Mesendoderm (in vitro differentiated cells): ENCODE data around the gene GLG1.
"Not testable (repeated sequence)": the region's sequence is repeated elsewhere in the genome, so short reads cannot be mapped to it uniquely, and the experiment has no call there.

Experiments
- DNase-seq: peaks from one replicate; pipeline ENCODE4 v3.0.0; 2013
- H2AK5ac ChIP-seq: 2 replicates; pipeline ENCODE4 v1.6.1; 2013; ENCODE audit warnings: low read length, inconsistent platforms
- H2BK120ac ChIP-seq: 2 replicates; pipeline ENCODE4 v1.6.1; 2013; ENCODE audit warnings: low read depth, mild to moderate bottlenecking, low read length, moderate library complexity, mixed read lengths
- H2BK15ac ChIP-seq: replicated peaks from 2 replicates; pipeline ENCODE4 v1.6.1; 2013; ENCODE audit warnings: low read depth, mild to moderate bottlenecking, moderate library complexity
- H2BK5ac ChIP-seq: 2 replicates; pipeline ENCODE4 v1.6.1; 2013; ENCODE audit warnings: low read length, inconsistent platforms
- H3K18ac ChIP-seq: 2 replicates; pipeline ENCODE4 v1.6.1; 2013; ENCODE audit warnings: mild to moderate bottlenecking, low read length, mixed read lengths
- H3K23ac ChIP-seq: one replicate; pipeline ENCODE4 v1.6.1; 2013; ENCODE audit warnings: low read length
- H3K27ac ChIP-seq: 2 replicates; pipeline ENCODE4 v1.5.1; 2013; ENCODE audit warnings: low read depth, mild to moderate bottlenecking, inconsistent platforms, low read length, moderate library complexity
- H3K27me3 ChIP-seq: 2 replicates; pipeline ENCODE4 v1.6.1; 2013; ENCODE audit warnings: low read length, control low read depth, mild to moderate bottlenecking, inconsistent platforms; ENCODE audit not compliant: insufficient read depth, poor library complexity
- H3K36me3 ChIP-seq: 2 replicates; pipeline ENCODE4 v1.6.1; 2013; ENCODE audit warnings: low read length, inconsistent platforms; ENCODE audit not compliant: control insufficient read depth, insufficient read depth
- H3K4ac ChIP-seq: one replicate; pipeline ENCODE4 v1.6.1; 2013; ENCODE audit warnings: low read depth, mild to moderate bottlenecking, low read length, moderate library complexity
- H3K4me1 ChIP-seq: 2 replicates; pipeline ENCODE4 v1.6.1; 2013; ENCODE audit warnings: low read depth, low read length, inconsistent platforms; ENCODE audit not compliant: control insufficient read depth
- H3K4me2 ChIP-seq: 2 replicates; pipeline ENCODE4 v1.6.1; 2013; ENCODE audit warnings: low read length
- H3K4me3 ChIP-seq: 2 replicates; pipeline ENCODE4 v1.5.1; 2013; ENCODE audit warnings: mild to moderate bottlenecking, low read length
- H3K56ac ChIP-seq: one replicate; pipeline ENCODE4 v1.6.1; 2013; ENCODE audit warnings: low read length
- H3K79me1 ChIP-seq: 2 replicates; pipeline ENCODE4 v1.6.1; 2013; ENCODE audit warnings: low read length, inconsistent platforms
- H3K79me2 ChIP-seq: 2 replicates; pipeline ENCODE4 v1.6.1; 2013; ENCODE audit warnings: mild to moderate bottlenecking, low read length; ENCODE audit not compliant: control insufficient read depth, insufficient read depth
- H3K9ac ChIP-seq: 2 replicates; pipeline ENCODE4 v1.6.1; 2013; ENCODE audit warnings: low read length, inconsistent platforms
- H4K5ac ChIP-seq: one replicate; pipeline ENCODE4 v1.6.1; 2013; ENCODE audit warnings: low read length
- H4K8ac ChIP-seq: one replicate; pipeline ENCODE4 v1.6.1; 2013; ENCODE audit warnings: low read depth, mild to moderate bottlenecking, control low read depth, low read length, moderate library complexity
- WGBS: extraction: QIAGEN DNeasy Blood & Tissue Kit; methylation state at CpG from one replicate; pipeline ENCODE4 v1.1.7; 2013; ENCODE audit warnings: low lambda C conversion rate, missing lambda C conversion rate; ENCODE audit not compliant: insufficient coverage; ENCODE audit errors: extremely low coverage; 5-methylcytosine and 5-hydroxymethylcytosine counted together

Gene GLG1

DNA sequence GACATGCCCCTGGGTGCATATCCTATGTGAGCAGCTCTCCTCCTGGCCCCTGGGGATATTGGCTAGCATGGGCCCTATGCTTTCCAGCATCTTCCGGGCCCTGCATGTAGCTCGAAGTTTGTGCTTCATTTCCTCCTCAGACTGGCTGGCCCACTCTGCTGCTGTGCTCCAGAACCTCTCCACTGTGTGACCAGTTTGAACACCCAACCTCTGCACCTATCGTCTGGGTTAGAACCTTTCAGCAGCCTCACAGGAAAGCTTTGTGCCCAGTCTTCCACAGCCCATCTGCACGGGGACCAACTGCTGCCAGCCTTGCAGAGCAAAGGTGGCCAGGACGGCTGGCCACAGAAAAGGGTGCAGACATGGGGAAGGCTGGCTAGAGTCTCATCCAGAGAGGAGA lies 175.4 kb downstream of the GLG1 start:
- no peak overlapping the region for H4K5ac ChIP-seq
- no peak overlapping the region for H3K56ac ChIP-seq
- no peak overlapping the region for H2AK5ac ChIP-seq
- no peak overlapping the region for H2BK120ac ChIP-seq
- no peaks in the 10 kb centered on the region for H3K79me1 ChIP-seq
- no peaks in the 10 kb centered on the region for H3K27me3 ChIP-seq
- no CpG with 5 or more reads among the region's 5 CpGs for whole genome bisulfite sequencing
- H4K8ac ChIP-seq: no peak overlapping the region
- DNase-seq: no peak
- H3K4me2 ChIP-seq: no peak overlapping the region
- no peak overlapping the region for H3K9ac ChIP-seq
- H3K4me1 ChIP-seq: no peaks in the 10 kb centered on the region
- no peak overlapping the region for H3K4ac ChIP-seq
- H2BK15ac ChIP-seq: no peak overlapping the region
- H3K23ac ChIP-seq: no peak overlapping the region
- H3K36me3 ChIP-seq: no peaks in the 10 kb centered on the region
- no peak overlapping the region for H2BK5ac ChIP-seq
- H3K18ac ChIP-seq: no peak overlapping the region
- H3K27ac ChIP-seq: no peak overlapping the region
- H3K79me2 ChIP-seq: no peaks in the 10 kb centered on the region
- no peak overlapping the region for H3K4me3 ChIP-seq

DNA sequence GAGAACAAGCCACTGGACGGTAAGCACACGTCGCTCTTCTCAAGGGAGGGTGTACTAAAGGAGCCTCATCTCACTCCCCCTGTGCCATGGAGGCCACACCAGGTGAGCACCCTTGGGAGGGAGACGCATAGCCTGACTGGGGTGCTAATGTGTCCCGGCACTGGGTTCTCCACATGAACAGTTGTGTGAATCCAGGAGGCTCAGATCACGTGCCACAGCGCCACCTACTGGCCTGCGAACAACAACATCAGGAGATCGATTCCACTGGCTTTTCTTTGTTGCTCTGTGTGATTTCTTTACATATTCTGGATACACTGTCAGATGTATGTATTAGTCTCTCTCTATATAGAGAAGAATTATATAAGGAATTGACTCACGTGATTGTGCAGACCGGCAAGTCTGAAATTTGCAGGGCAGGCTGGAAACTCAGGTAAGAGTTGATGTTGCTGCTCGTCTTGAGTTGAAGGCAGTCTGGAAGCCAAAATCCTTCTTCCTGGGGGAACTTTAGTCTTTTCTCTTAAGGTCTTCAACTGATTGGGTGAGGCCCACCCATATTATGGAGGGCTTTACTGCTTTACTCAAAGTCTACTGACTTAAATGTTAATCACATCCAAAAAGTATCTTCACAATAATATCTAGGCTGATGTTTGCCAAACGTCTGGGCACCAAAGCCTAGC lies 176.7 kb downstream of the GLG1 start:
- H3K36me3 ChIP-seq, H2AK5ac ChIP-seq, H3K79me1 ChIP-seq, H3K4ac ChIP-seq, H2BK5ac ChIP-seq, H4K8ac ChIP-seq, H3K27me3 ChIP-seq, H3K18ac ChIP-seq, H3K79me2 ChIP-seq, H4K5ac ChIP-seq, H3K4me1 ChIP-seq, H3K4me3 ChIP-seq, H3K23ac ChIP-seq, H2BK120ac ChIP-seq, H3K56ac ChIP-seq, H3K9ac ChIP-seq, H3K4me2 ChIP-seq, H3K27ac ChIP-seq, H2BK15ac ChIP-seq: not testable (repeated sequence)
- no CpG with 5 or more reads among the region's 13 CpGs for WGBS
- peak; percentile 50 for DNase-seq

DNA sequence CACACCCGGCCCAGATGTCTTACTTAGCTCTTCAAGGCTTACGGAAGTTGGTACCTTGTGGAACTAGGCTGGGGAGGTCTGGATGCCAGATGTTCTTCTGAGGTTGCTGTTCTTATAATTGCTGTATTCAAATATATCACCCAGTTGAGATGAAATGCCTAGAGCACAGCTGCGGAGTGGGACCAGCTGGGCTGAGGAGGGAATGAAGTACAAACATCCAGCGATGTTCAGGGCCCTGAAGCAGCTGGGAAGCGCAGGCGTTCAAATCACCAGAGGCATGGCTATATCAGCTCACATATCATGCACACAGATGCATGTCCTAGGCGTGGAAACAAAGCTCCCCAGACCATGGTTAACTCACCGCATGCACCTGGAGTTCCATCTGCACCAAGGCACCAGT lies 178.4 kb downstream of the GLG1 start:
- H3K9ac ChIP-seq, H3K79me1 ChIP-seq, H3K36me3 ChIP-seq, H4K5ac ChIP-seq, H2BK120ac ChIP-seq, H3K23ac ChIP-seq, H3K4me2 ChIP-seq, H3K4me3 ChIP-seq, H3K27me3 ChIP-seq, H3K4ac ChIP-seq, H4K8ac ChIP-seq, H3K79me2 ChIP-seq, H3K4me1 ChIP-seq, H2BK15ac ChIP-seq, DNase-seq, H2BK5ac ChIP-seq, H2AK5ac ChIP-seq, H3K27ac ChIP-seq, H3K56ac ChIP-seq, H3K18ac ChIP-seq: not testable (repeated sequence)
- no CpG with 5 or more reads among the region's 8 CpGs for WGBS

DNA sequence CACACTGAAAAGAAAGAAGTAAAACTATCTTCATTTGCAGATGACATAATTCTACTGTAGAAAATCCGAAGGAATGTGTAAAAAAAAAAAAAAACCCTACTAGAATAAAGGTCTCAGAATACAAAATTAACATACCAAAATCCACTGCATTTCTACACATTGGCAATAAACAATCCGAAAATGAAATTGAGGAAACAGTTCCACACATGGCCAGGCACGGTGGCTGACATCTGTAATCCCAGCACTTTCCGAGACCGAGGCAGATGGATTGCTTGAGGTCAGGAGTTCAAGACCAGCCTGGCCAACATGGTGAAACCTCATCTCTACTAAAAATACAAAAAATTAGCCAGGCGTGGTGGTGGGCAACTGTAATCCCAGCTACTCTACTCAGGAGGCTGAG lies 181.2 kb downstream of the GLG1 start:
- not testable (repeated sequence) for H2BK5ac ChIP-seq, H2AK5ac ChIP-seq, H3K27me3 ChIP-seq, H3K4me2 ChIP-seq, H3K79me1 ChIP-seq, H4K5ac ChIP-seq, DNase-seq, H3K18ac ChIP-seq, H3K4me3 ChIP-seq, H3K9ac ChIP-seq, H2BK15ac ChIP-seq, H3K56ac ChIP-seq, H3K23ac ChIP-seq, H3K4me1 ChIP-seq, H3K4ac ChIP-seq, H3K27ac ChIP-seq, H3K79me2 ChIP-seq, H2BK120ac ChIP-seq, H3K36me3 ChIP-seq, H4K8ac ChIP-seq
- no CpG with 5 or more reads among the region's 6 CpGs for WGBS

DNA sequence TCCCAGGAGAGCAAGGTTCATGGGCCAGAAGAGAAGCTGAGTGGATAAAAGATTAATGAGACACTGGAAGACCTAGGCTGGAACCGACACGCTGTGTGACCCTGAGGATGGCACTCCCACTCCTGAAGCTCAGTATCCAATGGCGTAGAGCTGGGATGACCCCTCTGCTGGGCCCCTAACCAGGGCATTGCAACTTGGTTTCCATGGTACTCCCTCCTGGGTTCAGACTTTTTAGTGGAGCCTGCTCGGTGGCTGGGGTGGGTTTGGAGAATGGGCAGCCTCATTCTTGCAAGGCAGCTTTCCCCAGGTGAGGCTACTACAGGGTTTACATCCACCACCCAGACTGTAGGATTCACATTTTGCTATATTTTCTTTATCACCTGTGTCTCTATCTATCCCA lies 183.2 kb downstream of the GLG1 start:
- H4K5ac ChIP-seq, H3K56ac ChIP-seq, H3K18ac ChIP-seq, H3K9ac ChIP-seq, H3K27me3 ChIP-seq, H3K36me3 ChIP-seq, H3K79me2 ChIP-seq, H4K8ac ChIP-seq, H3K4ac ChIP-seq, H3K4me2 ChIP-seq, H2BK15ac ChIP-seq, H3K23ac ChIP-seq, H2AK5ac ChIP-seq, H3K4me3 ChIP-seq, H3K27ac ChIP-seq, H2BK5ac ChIP-seq, H3K4me1 ChIP-seq, H2BK120ac ChIP-seq, DNase-seq, H3K79me1 ChIP-seq: not testable (repeated sequence)
- WGBS: no CpG with 5 or more reads among the region's 4 CpGs

DNA sequence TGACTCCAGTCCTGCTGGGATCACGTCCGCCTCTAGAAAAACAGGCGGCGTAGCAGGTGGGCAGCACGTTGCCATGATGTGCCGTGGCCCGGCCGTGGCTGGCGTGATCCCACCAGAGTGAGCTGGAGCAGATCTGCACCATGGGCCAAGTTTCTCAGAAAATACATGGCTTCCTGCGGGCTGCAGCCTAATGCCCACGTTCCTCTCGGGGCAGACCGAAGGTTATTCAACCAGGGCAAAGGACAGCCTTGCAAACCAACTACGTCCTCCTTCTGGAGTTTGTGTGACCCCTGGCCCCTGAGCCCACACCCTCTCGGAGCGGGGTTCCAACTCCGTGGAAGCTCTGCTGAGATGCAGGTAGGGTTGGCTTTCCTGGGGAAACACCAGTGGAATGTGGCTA lies 184.8 kb downstream of the GLG1 start:
- DNase-seq, H2BK15ac ChIP-seq, H3K79me1 ChIP-seq, H2AK5ac ChIP-seq, H3K18ac ChIP-seq, H2BK5ac ChIP-seq, H2BK120ac ChIP-seq, H4K5ac ChIP-seq, H3K23ac ChIP-seq, H4K8ac ChIP-seq, H3K4ac ChIP-seq, H3K4me1 ChIP-seq, H3K9ac ChIP-seq, H3K79me2 ChIP-seq, H3K56ac ChIP-seq, H3K36me3 ChIP-seq, H3K4me2 ChIP-seq, H3K27me3 ChIP-seq, H3K4me3 ChIP-seq, H3K27ac ChIP-seq: not testable (repeated sequence)
- no CpG with 5 or more reads among the region's 17 CpGs for WGBS
